ENCODE results near the gene CDCA5. TPM values are rescaled to one million over a fixed set of nuclear protein-coding genes. Genes with fewer than 3 reads are reported as not detected.

The CDCA5 gene
- polyA plus RNA-seq, 1 of the 3 experiments (the other 2 are of a cell fraction) = 16.3 TPM

- H3K27ac ChIP-seq (ENCODE audit: low read depth in 2 of 2, low read length in 1 of 2) = no peak overlapping the region
- H3K36me3 ChIP-seq (replicated peaks in 1 of 2; ENCODE audit: control insufficient read depth in 1 of 2, insufficient read depth in 2 of 2, low read length in 1 of 2) = peaks cover 8 to 10% of the 10 kb centered on the region in 2 experiments
- no peak overlapping the region for H2AFZ ChIP-seq (ENCODE audit: low read depth)
- H3K9me3 ChIP-seq = no peaks in the 10 kb centered on the region
- no peaks in the 10 kb centered on the region for H3K27me3 ChIP-seq (ENCODE audit: insufficient read depth)
- no peak overlapping the region for H3K4me2 ChIP-seq
- no peaks in the 10 kb centered on the region for H3K9me2 ChIP-seq
- TF ChIP-seq POLR2AphosphoS5 (IDR thresholded peaks at IDR 0.05; ENCODE audit: low read depth, low read length) = no peak
- TF ChIP-seq TAF1 (IDR thresholded peaks at IDR 0.05; ENCODE audit: borderline replicate concordance, low read depth, low read length) = no peak
- no peak for TF ChIP-seq JUND (IDR thresholded peaks at IDR 0.05)
- no peak for TF ChIP-seq IRF3 (IDR thresholded peaks at IDR 0.05; ENCODE audit: low read depth, low read length)
- no peak for TF ChIP-seq FOXJ3 (CRISPR knock-in tag; IDR thresholded peaks at IDR 0.05)
- TF ChIP-seq RFX5 (IDR thresholded peaks at IDR 0.05; ENCODE audit: low read length) = no peak
- TF ChIP-seq ELF1 (IDR thresholded peaks at IDR 0.05) = no peak
- no peak for TF ChIP-seq REST (IDR thresholded peaks at IDR 0.05; ENCODE audit: low read depth, low read length)
- no peak for TF ChIP-seq RXRA (IDR thresholded peaks at IDR 0.05; ENCODE audit: borderline replicate concordance, low read depth)
- TF ChIP-seq MEF2A (IDR thresholded peaks at IDR 0.05; ENCODE audit: borderline replicate concordance, low read depth) = no peak
- TF ChIP-seq USF2 (IDR thresholded peaks at IDR 0.05; ENCODE audit: borderline replicate concordance, low read depth, low read length) = no peak
- no peak for TF ChIP-seq GATA2 (CRISPR knock-in tag; IDR thresholded peaks at IDR 0.05)
- no peak for TF ChIP-seq RAD21 (IDR thresholded peaks at IDR 0.05; ENCODE audit: low read length)
- no peak for TF ChIP-seq RCOR1 (IDR thresholded peaks at IDR 0.05; ENCODE audit: low read length)
- no peak for TF ChIP-seq YY1 (IDR thresholded peaks at IDR 0.05; ENCODE audit: low read depth)
- no peak for TF ChIP-seq MAX (IDR thresholded peaks at IDR 0.05; ENCODE audit: low read depth)
- no peak for TF ChIP-seq SMC3 (IDR thresholded peaks at IDR 0.05; ENCODE audit: low read depth, low read length)
- no peak for TF ChIP-seq NFIC (IDR thresholded peaks at IDR 0.05; ENCODE audit: borderline replicate concordance)
- TF ChIP-seq PBX3 (IDR thresholded peaks at IDR 0.05) = no peak
- no peak for TF ChIP-seq TCF12 (IDR thresholded peaks at IDR 0.05)
- ChIA-PET POLR2A (interaction anchor here (0.8 to 1.4 kb wide), 2 partner anchors 18 to 65 kb away, joined by 3 read pairs; partner anchors contain the start of gene ARL2), CTCF (interaction anchor here (0.9 to 1.1 kb wide), 3 partner anchors 9 to 144 kb away, joined by 3 to 4 read pairs (median 3); partner anchors contain the start of gene SAC3D1)
- H3F3A ChIP-seq (replicated peaks; ENCODE audit: insufficient read depth) = no peaks in the 10 kb centered on the region
- H3K4me3 ChIP-seq (ENCODE audit: low read depth in 2 of 2, low read length in 1 of 2) = no peak overlapping the region
- no peak overlapping the region for H3K9ac ChIP-seq
- H4K20me1 ChIP-seq (ENCODE audit: insufficient read depth) = no peaks in the 10 kb centered on the region
- H3K4me1 ChIP-seq (ENCODE audit: control insufficient read depth in 1 of 2, insufficient read depth in 2 of 2, low read depth in 1 of 2, low read length in 1 of 2) = peaks cover 0 to 2% of the 10 kb centered on the region in 2 experiments; a peak in 1 of 4 replicates
- H3K79me2 ChIP-seq (ENCODE audit: insufficient read depth) = peaks cover 4% of the 10 kb centered on the region; the same call in 1 of the 2 replicates
- WGBS (ENCODE audit: low lambda C conversion rate) = 88% methylated on average over 9 of the region's 13 CpGs
- no peak for DNase-seq
Measured at GRCh38 chr11:65032216-65032615, 51.6 kb downstream of the CDCA5 start.

Data from SK-N-SH (cell line).